ENCODE results near the gene C20orf144.

C20orf144 gene

DNA sequence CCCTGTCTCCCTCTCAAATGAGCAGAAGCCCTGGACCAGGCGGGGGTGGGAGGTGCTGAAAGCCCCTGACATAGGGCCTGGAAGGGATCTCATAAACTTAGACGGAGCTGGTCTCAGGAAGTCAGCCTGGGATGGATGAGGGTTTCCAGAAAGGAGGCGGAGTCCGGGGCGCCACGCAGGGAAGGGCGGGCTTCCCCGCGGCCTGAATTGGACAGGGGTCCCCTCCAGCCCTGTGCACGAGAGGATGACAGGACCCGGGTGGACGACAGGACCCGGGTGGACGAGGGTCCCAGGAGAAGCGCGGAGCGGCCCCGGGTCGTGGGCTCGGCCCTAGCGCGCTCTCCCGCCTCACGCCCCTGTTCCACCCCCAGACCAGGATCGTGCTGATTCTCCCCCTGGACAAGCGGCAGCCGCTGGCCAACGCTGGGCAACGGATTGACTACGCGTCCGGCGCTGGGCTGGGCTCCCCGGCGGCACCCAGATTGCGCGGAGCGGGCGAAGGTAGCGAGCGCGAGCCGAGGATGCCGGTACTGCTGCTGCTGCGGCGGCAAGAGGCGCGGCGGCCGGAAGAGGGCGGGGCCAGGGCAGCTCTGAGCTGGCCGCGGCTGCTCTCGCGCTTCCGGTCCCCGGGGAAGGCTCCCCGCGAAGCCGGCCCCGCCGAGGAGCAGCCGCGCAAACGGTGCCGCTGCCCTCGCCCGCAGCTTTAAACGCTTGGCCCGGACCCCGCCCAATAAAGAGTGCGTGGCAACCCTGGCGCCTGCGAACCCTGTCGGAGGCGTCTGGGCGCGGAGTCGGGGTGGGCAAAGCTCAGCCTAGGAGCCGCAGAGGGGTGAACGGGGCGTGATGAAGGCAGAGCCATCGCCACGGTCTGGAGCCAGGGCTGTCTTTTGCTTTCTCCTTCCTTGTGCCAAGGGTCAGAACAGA lies 1.3 kb downstream of the C20orf144 start:
- TF ChIP-seq ZBTB7A (IDR thresholded peaks at IDR 0.05; ENCODE audit: low read depth): no peak; the same call in 1 of the 2 replicates
- TF ChIP-seq TEAD4 (IDR thresholded peaks at IDR 0.05): peak; percentile 12
- TF ChIP-seq, protein P1, sequence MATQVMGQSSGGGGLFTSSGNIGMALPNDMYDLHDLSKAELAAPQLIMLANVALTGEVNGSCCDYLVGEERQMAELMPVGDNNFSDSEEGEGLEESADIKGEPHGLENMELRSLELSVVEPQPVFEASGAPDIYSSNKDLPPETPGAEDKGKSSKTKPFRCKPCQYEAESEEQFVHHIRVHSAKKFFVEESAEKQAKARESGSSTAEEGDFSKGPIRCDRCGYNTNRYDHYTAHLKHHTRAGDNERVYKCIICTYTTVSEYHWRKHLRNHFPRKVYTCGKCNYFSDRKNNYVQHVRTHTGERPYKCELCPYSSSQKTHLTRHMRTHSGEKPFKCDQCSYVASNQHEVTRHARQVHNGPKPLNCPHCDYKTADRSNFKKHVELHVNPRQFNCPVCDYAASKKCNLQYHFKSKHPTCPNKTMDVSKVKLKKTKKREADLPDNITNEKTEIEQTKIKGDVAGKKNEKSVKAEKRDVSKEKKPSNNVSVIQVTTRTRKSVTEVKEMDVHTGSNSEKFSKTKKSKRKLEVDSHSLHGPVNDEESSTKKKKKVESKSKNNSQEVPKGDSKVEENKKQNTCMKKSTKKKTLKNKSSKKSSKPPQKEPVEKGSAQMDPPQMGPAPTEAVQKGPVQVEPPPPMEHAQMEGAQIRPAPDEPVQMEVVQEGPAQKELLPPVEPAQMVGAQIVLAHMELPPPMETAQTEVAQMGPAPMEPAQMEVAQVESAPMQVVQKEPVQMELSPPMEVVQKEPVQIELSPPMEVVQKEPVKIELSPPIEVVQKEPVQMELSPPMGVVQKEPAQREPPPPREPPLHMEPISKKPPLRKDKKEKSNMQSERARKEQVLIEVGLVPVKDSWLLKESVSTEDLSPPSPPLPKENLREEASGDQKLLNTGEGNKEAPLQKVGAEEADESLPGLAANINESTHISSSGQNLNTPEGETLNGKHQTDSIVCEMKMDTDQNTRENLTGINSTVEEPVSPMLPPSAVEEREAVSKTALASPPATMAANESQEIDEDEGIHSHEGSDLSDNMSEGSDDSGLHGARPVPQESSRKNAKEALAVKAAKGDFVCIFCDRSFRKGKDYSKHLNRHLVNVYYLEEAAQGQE (IDR thresholded peaks at IDR 0.05; ENCODE audit: low read depth): no peak
- TF ChIP-seq TCF12 (IDR thresholded peaks at IDR 0.05; ENCODE audit: low read depth): peak; percentile 12; the same call in 1 of the 2 replicates
- TF ChIP-seq, protein P2, sequence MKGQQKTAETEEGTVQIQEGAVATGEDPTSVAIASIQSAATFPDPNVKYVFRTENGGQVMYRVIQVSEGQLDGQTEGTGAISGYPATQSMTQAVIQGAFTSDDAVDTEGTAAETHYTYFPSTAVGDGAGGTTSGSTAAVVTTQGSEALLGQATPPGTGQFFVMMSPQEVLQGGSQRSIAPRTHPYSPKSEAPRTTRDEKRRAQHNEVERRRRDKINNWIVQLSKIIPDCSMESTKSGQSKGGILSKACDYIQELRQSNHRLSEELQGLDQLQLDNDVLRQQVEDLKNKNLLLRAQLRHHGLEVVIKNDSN (IDR thresholded peaks at IDR 0.05): no peak
- TF ChIP-seq EGR1 (IDR thresholded peaks at IDR 0.05): 0 out of 2 replicates have a peak, but pooled peaks have one; percentile 3
- 0 out of 2 replicates have a peak, but pooled peaks have one; percentile 22 for TF ChIP-seq YY1 (IDR thresholded peaks at IDR 0.05; ENCODE audit: low read depth)
- TF ChIP-seq, protein P3, sequence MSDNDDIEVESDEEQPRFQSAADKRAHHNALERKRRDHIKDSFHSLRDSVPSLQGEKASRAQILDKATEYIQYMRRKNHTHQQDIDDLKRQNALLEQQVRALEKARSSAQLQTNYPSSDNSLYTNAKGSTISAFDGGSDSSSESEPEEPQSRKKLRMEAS (IDR thresholded peaks at IDR 0.05): peak; percentile 57
- TF ChIP-seq TAF1 (IDR thresholded peaks at IDR 0.05; ENCODE audit: low read depth): peak; percentile 70
- peak; percentile 22; the same call in 1 of the 2 replicates for TF ChIP-seq NFIC (IDR thresholded peaks at IDR 0.05)

DNA sequence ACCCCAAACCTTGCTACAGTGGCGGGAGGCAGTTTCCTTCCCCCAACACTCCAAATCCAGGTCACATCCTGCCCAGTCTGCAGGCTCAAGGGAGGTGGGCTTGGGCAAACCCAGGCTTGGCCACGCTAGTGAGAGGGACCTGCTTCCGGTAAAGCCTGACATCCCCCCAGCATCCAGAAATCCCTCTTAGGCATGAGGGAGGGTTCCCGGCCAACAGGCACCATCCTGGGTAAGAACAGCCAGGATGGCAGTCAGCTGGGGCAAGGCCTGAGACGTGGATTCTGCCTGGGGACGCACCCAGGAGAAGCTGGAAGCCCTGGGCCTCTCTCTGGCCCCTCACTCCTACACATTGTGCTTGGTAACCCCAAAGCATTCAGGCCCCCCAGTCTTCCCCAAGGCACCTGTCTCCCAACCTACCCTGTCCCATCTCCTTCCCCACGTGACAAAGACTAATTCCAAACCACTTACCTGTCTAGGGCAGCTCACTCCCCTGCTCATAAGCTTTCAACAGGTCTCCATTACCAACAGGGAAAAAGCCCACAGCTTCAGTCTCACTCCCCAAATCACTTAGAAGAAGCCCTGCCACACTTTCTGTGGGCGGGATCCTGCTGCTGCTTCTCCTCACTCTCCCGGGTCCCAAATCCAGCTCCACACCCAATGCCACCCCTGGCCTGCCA lies 2.1 kb downstream of the C20orf144 start:
- TF ChIP-seq RAD21 (IDR thresholded peaks at IDR 0.05; ENCODE audit: low read depth): no peak
- no peak for TF ChIP-seq CREB1 (IDR thresholded peaks at IDR 0.05; ENCODE audit: low read depth)
- no peak for TF ChIP-seq TAF1 (IDR thresholded peaks at IDR 0.05; ENCODE audit: low read depth)
- no peak for TF ChIP-seq FOXM1 (IDR thresholded peaks at IDR 0.05; ENCODE audit: borderline replicate concordance, low read depth)
- TF ChIP-seq TEAD4 (IDR thresholded peaks at IDR 0.05): no peak
- no peak for TF ChIP-seq EGR1 (IDR thresholded peaks at IDR 0.05)
- TF ChIP-seq TCF12 (IDR thresholded peaks at IDR 0.05; ENCODE audit: low read depth): no peak
- no peak for TF ChIP-seq ZBTB7A (IDR thresholded peaks at IDR 0.05; ENCODE audit: low read depth)
- TF ChIP-seq, protein P3 (IDR thresholded peaks at IDR 0.05): no peak
- no peak for TF ChIP-seq EP300 (IDR thresholded peaks at IDR 0.05; ENCODE audit: borderline replicate concordance)
- TF ChIP-seq CEBPB (IDR thresholded peaks at IDR 0.05): no peak

DNA sequence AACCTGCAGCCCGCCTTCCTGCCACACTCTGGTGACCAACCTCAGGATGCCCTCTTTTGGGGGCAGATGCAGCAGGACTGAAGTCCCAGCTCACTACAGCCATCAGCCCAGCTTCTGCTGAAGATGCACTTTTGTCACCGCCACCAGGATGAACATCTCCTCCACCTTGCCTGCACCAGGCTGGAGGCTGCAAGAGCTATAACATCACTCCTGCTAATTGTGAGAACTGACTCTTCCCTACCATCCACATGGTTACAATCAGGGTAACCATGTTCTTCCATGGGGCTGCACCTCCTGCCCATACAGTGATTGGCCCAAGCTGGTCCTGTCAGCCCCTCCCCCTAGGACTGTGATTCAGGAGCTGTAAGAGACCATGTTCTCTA lies 2.6 kb downstream of the C20orf144 start:
- no peak for TF ChIP-seq FOXM1 (IDR thresholded peaks at IDR 0.05; ENCODE audit: borderline replicate concordance, low read depth)

DNA sequence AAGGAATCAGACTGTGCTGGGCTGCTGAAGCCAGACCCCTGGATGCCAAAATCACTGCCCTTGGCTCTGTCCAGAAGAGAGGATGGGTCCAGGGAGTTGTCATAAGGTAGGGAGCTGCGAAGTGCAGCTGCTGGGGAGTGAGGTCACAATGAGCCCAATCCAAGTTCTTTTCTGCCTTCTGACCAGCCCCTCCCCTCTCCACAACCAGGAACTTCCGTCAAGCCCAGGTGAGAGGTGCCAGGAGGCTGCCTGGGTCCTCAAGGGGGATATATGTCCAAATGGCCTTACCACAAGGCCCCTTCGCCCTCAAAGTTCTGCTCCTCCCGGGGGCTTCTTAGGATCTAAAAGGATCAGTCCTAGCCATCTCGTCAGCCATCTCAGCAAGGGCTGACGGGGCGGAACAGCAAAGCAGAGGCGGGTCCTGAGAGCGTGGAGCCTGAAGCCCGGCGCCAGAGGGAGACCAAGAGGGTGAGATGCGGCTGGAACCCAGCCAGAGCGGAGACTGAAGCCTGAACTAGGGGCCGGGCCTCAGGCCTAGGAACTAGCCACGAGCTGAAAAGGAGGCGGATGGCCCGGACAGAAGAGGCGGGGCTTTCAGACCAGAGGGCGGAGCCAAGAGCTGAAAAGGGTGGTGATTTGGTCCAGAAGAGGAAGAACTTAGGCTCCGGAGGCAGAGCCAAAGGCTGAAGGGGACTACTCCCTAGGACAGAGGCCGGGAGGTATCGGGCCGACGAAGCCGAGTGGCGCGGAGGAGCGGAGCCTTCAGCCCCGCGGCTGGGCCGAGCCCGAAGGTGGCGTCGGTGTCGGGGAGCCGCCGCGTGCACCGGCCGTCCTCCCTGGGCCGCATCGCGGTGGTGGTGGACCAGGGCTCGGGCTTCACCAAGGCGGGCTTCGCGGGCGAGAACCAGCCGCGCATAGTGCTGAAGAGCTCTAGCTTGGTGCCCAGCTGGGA lies 4.4 kb downstream of the C20orf144 start, which contains the start of gene ACTL10:
ACTL10 (plus strand) TSS at position 651 of the 952 bp plus-strand sequence. CDS start 555 bp downstream, outside the sequence.
- TF ChIP-seq, protein P1 (IDR thresholded peaks at IDR 0.05; ENCODE audit: low read depth): no peak
- TF ChIP-seq ZBTB7A (IDR thresholded peaks at IDR 0.05; ENCODE audit: low read depth) (no peak), NFIC (IDR thresholded peaks at IDR 0.05) (peak; percentile 27; the same call in 1 of the 2 replicates), EGR1 (IDR thresholded peaks at IDR 0.05) (no peak), CREB1 (IDR thresholded peaks at IDR 0.05; ENCODE audit: low read depth) (no peak), TAF1 (IDR thresholded peaks at IDR 0.05; ENCODE audit: low read depth) (no peak), FOXM1 (IDR thresholded peaks at IDR 0.05; ENCODE audit: borderline replicate concordance, low read depth) (no peak), TEAD4 (IDR thresholded peaks at IDR 0.05) (no peak)

DNA sequence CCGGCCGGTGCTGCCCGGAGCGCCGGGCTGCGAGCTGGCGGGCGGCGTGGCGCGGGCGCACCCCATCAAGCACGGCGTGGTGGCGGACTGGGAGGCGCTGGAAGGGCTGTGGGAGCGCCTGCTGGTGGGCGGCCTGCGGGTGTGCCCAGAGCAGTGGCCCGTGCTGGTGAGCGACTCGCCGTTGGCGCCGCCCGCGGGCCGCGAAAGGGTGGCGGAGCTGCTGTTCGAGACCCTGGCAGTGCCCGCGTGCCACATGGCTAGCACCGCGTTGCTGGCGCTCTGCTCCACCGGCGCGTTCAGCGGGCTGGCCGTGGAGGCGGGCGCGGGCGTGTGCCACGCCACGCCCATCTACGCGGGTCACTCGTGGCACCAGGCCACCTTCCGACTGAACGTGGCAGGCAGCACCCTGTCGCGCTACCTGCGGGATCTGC lies 5.1 kb downstream of the C20orf144 start:
- no peak for TF ChIP-seq EGR1 (IDR thresholded peaks at IDR 0.05)
- no peak for TF ChIP-seq ZBTB7A (IDR thresholded peaks at IDR 0.05; ENCODE audit: low read depth)
- TF ChIP-seq TEAD4 (IDR thresholded peaks at IDR 0.05): no peak
- TF ChIP-seq RAD21 (IDR thresholded peaks at IDR 0.05; ENCODE audit: low read depth): no peak
- TF ChIP-seq, protein P3 (IDR thresholded peaks at IDR 0.05): no peak
- TF ChIP-seq FOXM1 (IDR thresholded peaks at IDR 0.05; ENCODE audit: borderline replicate concordance, low read depth): no peak
- no peak for TF ChIP-seq YY1 (IDR thresholded peaks at IDR 0.05; ENCODE audit: low read depth)
- no peak for TF ChIP-seq TAF1 (IDR thresholded peaks at IDR 0.05; ENCODE audit: low read depth)
- TF ChIP-seq CEBPB (IDR thresholded peaks at IDR 0.05): no peak
- no peak for TF ChIP-seq EP300 (IDR thresholded peaks at IDR 0.05; ENCODE audit: borderline replicate concordance)
- no peak for TF ChIP-seq CREB1 (IDR thresholded peaks at IDR 0.05; ENCODE audit: low read depth)
- TF ChIP-seq, protein P1 (IDR thresholded peaks at IDR 0.05; ENCODE audit: low read depth): no peak
- TF ChIP-seq NFIC (IDR thresholded peaks at IDR 0.05): no peak
- TF ChIP-seq, protein P2 (IDR thresholded peaks at IDR 0.05): no peak
- TF ChIP-seq TCF12 (IDR thresholded peaks at IDR 0.05; ENCODE audit: low read depth): no peak

Measured in Ishikawa (cell line).